ENCODE data around the gene NLRP11. TPM values are rescaled to one million over a fixed set of nuclear protein-coding genes. Genes with fewer than 3 reads are reported as not detected.
"Not testable (repeated sequence)": the region's sequence is repeated elsewhere in the genome, so short reads cannot be mapped to it uniquely, and the experiment has no call there.

Gene NLRP11
- total and polyA plus RNA-seq, 2 donors: under 0.01 to 0.02 TPM

DNA sequence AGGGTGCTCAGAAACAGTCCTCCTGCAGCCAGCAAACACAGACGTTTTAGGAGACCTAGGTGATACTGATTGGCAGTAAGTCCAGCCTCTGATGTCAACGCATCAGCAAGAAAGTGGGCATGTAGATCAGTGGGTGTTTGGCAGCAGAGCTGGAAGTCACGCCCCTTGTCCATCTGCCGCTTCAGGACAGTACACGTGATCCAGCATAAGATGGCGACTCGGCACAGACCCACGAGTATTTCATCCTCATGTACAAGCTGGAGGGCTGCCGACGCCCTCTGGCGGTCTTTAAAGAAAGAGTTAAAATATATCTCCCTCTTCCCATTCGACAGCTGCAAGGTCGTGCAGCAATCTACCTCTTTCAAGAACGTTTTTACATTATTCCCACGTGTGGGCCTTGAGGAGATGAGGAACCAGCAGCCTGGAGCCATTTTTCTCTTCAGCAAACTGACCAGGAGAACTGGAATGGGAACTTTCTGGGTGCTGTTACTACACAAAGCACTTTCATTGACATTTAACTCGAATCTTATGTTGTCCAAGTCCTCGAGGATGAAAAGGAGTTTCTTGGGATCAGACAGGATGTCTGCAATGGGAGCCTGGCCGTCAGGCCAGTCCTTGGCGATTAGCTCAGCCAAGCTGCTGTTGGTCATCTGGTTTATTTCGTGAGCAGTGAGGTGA is 22.3 kb downstream of the NLRP11 start:
- H3K9me3 ChIP-seq (ENCODE audit: control insufficient read depth in 2 of 2, insufficient read depth in 1 of 2, low read length in 1 of 2): no peaks in the 10 kb centered on the region
- H3K27ac ChIP-seq (ENCODE audit: low read depth in 1 of 2, low read length in 1 of 2): no peak overlapping the region
- peak in 5 of 9 donors; percentile 1 to 29 (median 14) for DNase-seq (ENCODE audit: low read depth in 6 of 9, low spot score in 9 of 9)
- WGBS: 37% methylated on average over 20 of the region's 20 CpGs
- H3K4me3 ChIP-seq (ENCODE audit: low read length in 2 of 2): no peak overlapping the region
- H3K36me3 ChIP-seq (ENCODE audit: control insufficient read depth in 2 of 2, insufficient read depth in 2 of 2, low read length in 1 of 2): no peaks in the 10 kb centered on the region
- no peaks in the 10 kb centered on the region for H3K4me1 ChIP-seq (ENCODE audit: control insufficient read depth in 2 of 2, insufficient read depth in 2 of 2, low read length in 2 of 2)
- no peaks in the 10 kb centered on the region for H3K27me3 ChIP-seq (ENCODE audit: control insufficient read depth in 2 of 2, insufficient read depth in 1 of 2, low read length in 1 of 2)

DNA sequence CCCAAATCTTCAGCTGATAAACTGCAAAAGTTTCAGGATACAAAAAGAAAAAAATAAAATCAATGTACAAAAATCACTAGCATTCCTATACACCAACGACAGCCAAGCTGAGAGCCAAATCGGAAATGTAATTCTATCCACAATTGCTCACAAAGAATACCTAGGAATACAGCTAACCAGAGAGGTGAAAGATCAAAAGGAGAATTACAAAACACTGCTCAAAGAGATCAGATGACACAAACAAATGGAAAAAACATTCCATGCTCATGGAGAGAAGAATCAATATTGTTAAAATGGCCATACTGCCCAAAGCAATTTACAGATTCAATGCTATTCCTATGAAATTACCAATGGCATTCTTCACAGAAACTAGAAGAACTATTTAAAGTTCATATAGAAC is 29.5 kb downstream of the NLRP11 start:
- Histone ChIP-seq H3K36me3 (ENCODE audit: control insufficient read depth in 2 of 2, insufficient read depth in 2 of 2, low read length in 1 of 2) (no peaks in the 10 kb centered on the region), H3K9me3 (ENCODE audit: control insufficient read depth in 2 of 2, insufficient read depth in 1 of 2, low read length in 1 of 2) (no peaks in the 10 kb centered on the region), H3K4me3 (ENCODE audit: low read length in 2 of 2) (no peak overlapping the region), H3K27ac (ENCODE audit: low read depth in 1 of 2, low read length in 1 of 2) (no peak overlapping the region), H3K27me3 (ENCODE audit: control insufficient read depth in 2 of 2, insufficient read depth in 1 of 2, low read length in 1 of 2) (no peaks in the 10 kb centered on the region), H3K4me1 (ENCODE audit: control insufficient read depth in 2 of 2, insufficient read depth in 2 of 2, low read length in 2 of 2) (no peaks in the 10 kb centered on the region)
- DNase-seq (ENCODE audit: low read depth in 6 of 9, low spot score in 9 of 9): no peak
- 96% methylated on average over 2 of the region's 2 CpGs for WGBS

DNA sequence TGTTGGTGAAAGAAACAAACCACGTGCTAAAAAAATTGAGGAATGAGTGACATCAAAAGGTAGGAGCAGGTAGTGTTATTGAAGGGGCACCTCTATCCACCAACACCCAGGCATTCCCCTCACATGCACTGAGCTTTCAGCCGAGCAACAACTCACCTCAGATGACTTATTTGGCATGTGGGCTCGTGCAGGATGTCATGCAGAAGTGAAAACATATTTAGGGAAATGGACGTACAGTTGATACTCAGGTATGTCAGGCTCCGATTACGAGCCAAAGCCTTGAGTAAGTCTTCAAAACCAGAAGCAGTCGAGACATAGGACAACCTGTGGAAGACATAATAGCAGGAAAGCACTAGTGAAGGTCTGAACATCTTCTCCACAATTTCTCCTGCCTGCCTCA is 30.4 kb downstream of the NLRP11 start:
- H3K4me3 ChIP-seq (ENCODE audit: low read length in 2 of 2): no peak overlapping the region
- H3K4me1 ChIP-seq (ENCODE audit: control insufficient read depth in 2 of 2, insufficient read depth in 2 of 2, low read length in 2 of 2): no peaks in the 10 kb centered on the region
- no peak overlapping the region for H3K27ac ChIP-seq (ENCODE audit: low read depth in 1 of 2, low read length in 1 of 2)
- H3K36me3 ChIP-seq (ENCODE audit: control insufficient read depth in 2 of 2, insufficient read depth in 2 of 2, low read length in 1 of 2): no peaks in the 10 kb centered on the region
- WGBS: 76% methylated on average over 7 of the region's 7 CpGs
- H3K9me3 ChIP-seq (ENCODE audit: control insufficient read depth in 2 of 2, insufficient read depth in 1 of 2, low read length in 1 of 2): no peaks in the 10 kb centered on the region
- no peaks in the 10 kb centered on the region for H3K27me3 ChIP-seq (ENCODE audit: control insufficient read depth in 2 of 2, insufficient read depth in 1 of 2, low read length in 1 of 2)
- no peak for DNase-seq (ENCODE audit: low read depth in 6 of 9, low spot score in 9 of 9)

DNA sequence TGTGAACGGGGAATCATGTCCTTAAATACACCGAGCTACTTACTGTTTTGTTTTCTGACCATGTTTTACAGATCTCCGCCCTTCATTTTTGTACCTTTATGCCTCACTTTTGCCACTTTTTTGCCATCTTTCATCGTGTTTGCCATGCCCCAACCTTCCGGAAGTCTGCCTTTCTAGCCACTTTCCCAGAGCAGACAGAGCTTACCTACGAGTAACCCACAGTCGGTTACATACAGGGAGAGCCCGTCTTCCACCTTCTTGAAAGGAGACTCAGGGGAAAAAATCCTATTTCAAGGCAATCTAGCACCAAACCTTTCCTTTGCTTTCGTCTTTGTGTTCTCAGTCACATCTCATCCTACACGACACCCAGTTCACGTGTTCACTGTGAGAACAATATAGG is 36.8 kb downstream of the NLRP11 start:
- Histone ChIP-seq H3K36me3 (ENCODE audit: control insufficient read depth in 2 of 2, insufficient read depth in 2 of 2, low read length in 1 of 2) (no peaks in the 10 kb centered on the region), H3K27ac (ENCODE audit: low read depth in 1 of 2, low read length in 1 of 2) (no peak overlapping the region), H3K27me3 (ENCODE audit: control insufficient read depth in 2 of 2, insufficient read depth in 1 of 2, low read length in 1 of 2) (no peaks in the 10 kb centered on the region), H3K4me3 (ENCODE audit: low read length in 2 of 2) (no peak overlapping the region), H3K9me3 (ENCODE audit: control insufficient read depth in 2 of 2, insufficient read depth in 1 of 2, low read length in 1 of 2) (peaks cover 0 to 1% of the 10 kb centered on the region in 2 donors), H3K4me1 (ENCODE audit: control insufficient read depth in 2 of 2, insufficient read depth in 2 of 2, low read length in 2 of 2) (no peaks in the 10 kb centered on the region)
- 94% methylated on average over 11 of the region's 11 CpGs for WGBS
- DNase-seq (ENCODE audit: low read depth in 6 of 9, low spot score in 9 of 9): no peak

DNA sequence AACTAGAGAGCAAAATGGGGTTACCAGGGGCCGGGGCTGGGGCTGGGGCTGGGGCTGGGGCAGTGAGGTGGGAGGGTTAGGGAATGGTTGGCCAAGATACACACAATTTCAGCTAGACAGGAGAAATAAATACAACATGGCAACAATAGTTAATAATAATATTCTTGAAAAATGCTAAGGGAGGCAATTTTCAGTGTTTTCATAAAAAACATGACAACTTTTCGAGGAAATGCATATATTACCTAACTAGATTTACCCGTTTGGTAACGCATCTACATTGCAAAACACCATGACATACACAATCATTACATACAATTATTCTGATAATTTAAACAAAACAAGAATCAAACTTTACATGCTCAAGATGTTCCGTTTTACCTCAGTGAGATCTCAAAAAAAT is 50.7 kb downstream of the NLRP11 start:
- Histone ChIP-seq H3K4me3 (ENCODE audit: low read length in 2 of 2) (no peak overlapping the region), H3K27me3 (ENCODE audit: control insufficient read depth in 2 of 2, insufficient read depth in 1 of 2, low read length in 1 of 2) (no peaks in the 10 kb centered on the region), H3K4me1 (ENCODE audit: control insufficient read depth in 2 of 2, insufficient read depth in 2 of 2, low read length in 2 of 2) (no peaks in the 10 kb centered on the region), H3K27ac (ENCODE audit: low read depth in 1 of 2, low read length in 1 of 2) (no peak overlapping the region), H3K36me3 (ENCODE audit: control insufficient read depth in 2 of 2, insufficient read depth in 2 of 2, low read length in 1 of 2) (no peaks in the 10 kb centered on the region), H3K9me3 (ENCODE audit: control insufficient read depth in 2 of 2, insufficient read depth in 1 of 2, low read length in 1 of 2) (no peaks in the 10 kb centered on the region)
- DNase-seq (ENCODE audit: low read depth in 6 of 9, low spot score in 9 of 9): no peak
- 90% methylated on average over 5 of the region's 5 CpGs for WGBS

DNA sequence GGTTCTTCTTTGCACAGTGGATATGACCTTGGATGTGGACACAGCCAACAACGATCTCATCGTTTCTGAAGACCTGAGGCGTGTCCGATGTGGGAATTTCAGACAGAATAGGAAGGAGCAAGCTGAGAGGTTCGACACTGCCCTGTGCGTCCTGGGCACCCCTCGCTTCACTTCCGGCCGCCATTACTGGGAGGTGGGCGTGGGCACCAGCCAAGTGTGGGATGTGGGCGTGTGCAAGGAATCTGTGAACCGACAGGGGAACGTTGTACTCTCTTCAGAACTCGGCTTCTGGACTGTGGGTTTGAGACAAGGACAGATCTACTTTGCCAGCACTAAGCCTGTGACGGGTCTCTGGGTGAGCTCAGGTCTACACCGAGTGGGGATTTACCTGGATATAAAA is 53.5 kb downstream of the NLRP11 start:
- WGBS: 92% methylated on average over 16 of the region's 16 CpGs
- Histone ChIP-seq H3K4me3 (ENCODE audit: low read length in 2 of 2) (no peak overlapping the region), H3K4me1 (ENCODE audit: control insufficient read depth in 2 of 2, insufficient read depth in 2 of 2, low read length in 2 of 2) (no peaks in the 10 kb centered on the region), H3K36me3 (ENCODE audit: control insufficient read depth in 2 of 2, insufficient read depth in 2 of 2, low read length in 1 of 2) (no peaks in the 10 kb centered on the region), H3K9me3 (ENCODE audit: control insufficient read depth in 2 of 2, insufficient read depth in 1 of 2, low read length in 1 of 2) (no peaks in the 10 kb centered on the region), H3K27ac (ENCODE audit: low read depth in 1 of 2, low read length in 1 of 2) (no peak overlapping the region), H3K27me3 (ENCODE audit: control insufficient read depth in 2 of 2, insufficient read depth in 1 of 2, low read length in 1 of 2) (no peaks in the 10 kb centered on the region)
- DNase-seq (ENCODE audit: low read depth in 6 of 9, low spot score in 9 of 9): no peak

DNA sequence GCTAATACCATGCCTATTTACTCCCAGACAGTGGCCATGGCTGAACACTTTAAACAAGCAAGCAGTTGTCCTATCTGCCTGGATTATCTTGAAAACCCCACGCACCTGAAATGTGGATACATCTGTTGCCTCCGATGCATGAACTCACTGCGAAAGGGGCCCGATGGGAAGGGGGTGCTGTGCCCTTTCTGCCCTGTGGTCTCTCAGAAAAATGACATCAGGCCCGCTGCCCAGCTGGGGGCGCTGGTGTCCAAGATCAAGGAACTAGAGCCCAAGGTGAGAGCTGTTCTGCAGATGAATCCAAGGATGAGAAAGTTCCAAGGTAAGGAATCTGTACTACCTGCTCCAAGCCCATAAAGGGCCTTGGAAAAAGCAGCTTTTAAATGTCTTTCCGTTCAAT is 54.3 kb downstream of the NLRP11 start:
- H3K27me3 ChIP-seq (ENCODE audit: control insufficient read depth in 2 of 2, insufficient read depth in 1 of 2, low read length in 1 of 2): no peaks in the 10 kb centered on the region
- 38% methylated on average over 7 of the region's 7 CpGs for WGBS
- H3K36me3 ChIP-seq (ENCODE audit: control insufficient read depth in 2 of 2, insufficient read depth in 2 of 2, low read length in 1 of 2): no peaks in the 10 kb centered on the region

DNA sequence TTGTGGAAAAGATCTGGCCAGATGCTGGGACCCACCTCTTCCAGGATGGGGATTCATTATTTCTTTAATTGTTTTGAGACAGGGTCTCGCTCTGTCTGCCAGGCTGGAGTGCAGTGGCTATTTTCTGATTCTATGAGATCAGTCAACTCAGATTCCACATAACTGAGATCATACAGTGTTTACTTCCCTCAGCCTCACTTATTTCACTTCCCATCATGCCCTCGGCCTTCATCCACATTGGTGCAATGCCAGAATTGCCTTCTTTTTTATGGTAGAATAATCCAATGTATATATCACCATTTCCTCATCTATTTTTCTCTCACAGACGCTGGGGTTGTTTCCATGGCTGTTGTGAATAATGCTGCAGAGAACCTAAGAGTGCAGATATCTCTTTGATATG is 62.2 kb downstream of the NLRP11 start:
- H3K36me3 ChIP-seq (ENCODE audit: control insufficient read depth in 2 of 2, insufficient read depth in 2 of 2, low read length in 1 of 2); H3K4me1 ChIP-seq (ENCODE audit: control insufficient read depth in 2 of 2, insufficient read depth in 2 of 2, low read length in 2 of 2); H3K27ac ChIP-seq (ENCODE audit: low read depth in 1 of 2, low read length in 1 of 2); DNase-seq (ENCODE audit: low read depth in 6 of 9, low spot score in 9 of 9); H3K9me3 ChIP-seq (ENCODE audit: control insufficient read depth in 2 of 2, insufficient read depth in 1 of 2, low read length in 1 of 2); H3K27me3 ChIP-seq (ENCODE audit: control insufficient read depth in 2 of 2, insufficient read depth in 1 of 2, low read length in 1 of 2); H3K4me3 ChIP-seq (ENCODE audit: low read length in 2 of 2): not testable (repeated sequence)
- WGBS: 75% methylated on average over 3 of the region's 3 CpGs

More for the DNA sequence above, 54.3 kb downstream of the NLRP11 start:
- H3K27ac ChIP-seq (ENCODE audit: low read depth in 1 of 2, low read length in 1 of 2): no peak overlapping the region
- no peak overlapping the region for H3K4me3 ChIP-seq (ENCODE audit: low read length in 2 of 2)
- no peaks in the 10 kb centered on the region for H3K4me1 ChIP-seq (ENCODE audit: control insufficient read depth in 2 of 2, insufficient read depth in 2 of 2, low read length in 2 of 2)
- no peaks in the 10 kb centered on the region for H3K9me3 ChIP-seq (ENCODE audit: control insufficient read depth in 2 of 2, insufficient read depth in 1 of 2, low read length in 1 of 2)
- no peak for DNase-seq (ENCODE audit: low read depth in 6 of 9, low spot score in 9 of 9)

DNA sequence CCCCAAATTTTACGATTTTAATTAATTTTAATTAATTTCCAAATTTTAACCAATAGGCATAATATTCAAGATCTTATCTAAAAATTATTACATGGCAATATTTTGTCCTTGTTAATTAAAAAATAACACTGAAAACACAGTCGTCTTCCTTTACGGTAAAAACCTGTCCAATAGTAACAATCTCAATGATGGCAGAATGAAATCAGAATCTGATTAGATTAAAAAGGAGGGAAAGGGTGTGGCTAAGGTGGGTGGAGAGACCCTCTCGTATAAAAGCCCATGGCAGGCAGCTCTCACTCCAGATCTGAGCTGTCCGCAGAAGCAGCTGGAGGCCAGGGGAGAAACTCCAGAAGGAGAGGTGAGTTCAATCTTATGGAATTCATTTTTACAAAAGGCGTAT is 63.0 kb downstream of the NLRP11 start, which contains the start of gene RFPL4AL1:
Gene RFPL4AL1 (plus strand): TSS at position 301 of the 400 bp plus-strand sequence. CDS start 2,687 bp downstream, outside the sequence.
- not testable (repeated sequence) for H3K27me3 ChIP-seq (ENCODE audit: control insufficient read depth in 2 of 2, insufficient read depth in 1 of 2, low read length in 1 of 2); DNase-seq (ENCODE audit: low read depth in 6 of 9, low spot score in 9 of 9); H3K4me1 ChIP-seq (ENCODE audit: control insufficient read depth in 2 of 2, insufficient read depth in 2 of 2, low read length in 2 of 2); H3K36me3 ChIP-seq (ENCODE audit: control insufficient read depth in 2 of 2, insufficient read depth in 2 of 2, low read length in 1 of 2); H3K9me3 ChIP-seq (ENCODE audit: control insufficient read depth in 2 of 2, insufficient read depth in 1 of 2, low read length in 1 of 2); H3K4me3 ChIP-seq (ENCODE audit: low read length in 2 of 2); H3K27ac ChIP-seq (ENCODE audit: low read depth in 1 of 2, low read length in 1 of 2)
- 92% methylated on average over 5 of the region's 6 CpGs for WGBS

Data from thymus (tissue), 11 donors.